Kidney epithelial cell (primary cell): ENCODE data around the gene PDIA5. TPM values are rescaled to one million over a fixed set of nuclear protein-coding genes. Genes with fewer than 3 reads are reported as not detected.

Experiments used
- DNase-seq: peaks from one replicate; pipeline ENCODE4 v3.0.0-alpha.2; 2010; ENCODE audit warnings: low read depth
- H3K27me3 ChIP-seq: 2 replicates; pipeline ENCODE4 v1.6.0; 2011; ENCODE audit warnings: low read length; ENCODE audit not compliant: control insufficient read depth, insufficient read depth
- H3K36me3 ChIP-seq: 2 replicates; pipeline ENCODE4 v1.5.1; 2011; ENCODE audit warnings: low read length; ENCODE audit not compliant: control insufficient read depth, insufficient read depth
- H3K4me3 ChIP-seq: 2 replicates; pipeline ENCODE4 v1.5.1; 2011; ENCODE audit warnings: low read depth, mild to moderate bottlenecking, control low read depth, low read length
- CTCF ChIP-seq: IDR thresholded peaks from 2 replicates; pipeline ENCODE4 v1.5.1; 2011; ENCODE audit warnings: mild to moderate bottlenecking, moderate library complexity, low read length, control low read depth, inconsistent platforms; ENCODE audit not compliant: insufficient read depth, poor library complexity, severe bottlenecking
- total RNA-seq: library from RNA; depleted of rRNA; stranded (reverse); fragments of >200 nt; gene quantifications from 2 replicates; pipeline ENCODE4 v1.2.3, GENCODE V29; 2015

Gene PDIA5
- total RNA-seq, 1 donor from 2014 or later, result 18.8 TPM

GRCh38 chr3:123092243-123092642 lies 25.4 kb downstream of the PDIA5 start:
- H3K4me3 ChIP-seq, result no peak overlapping the region

GRCh38 chr3:123093696-123094095 lies 26.9 kb downstream of the PDIA5 start:
- no peak for TF ChIP-seq CTCF
- H3K36me3 ChIP-seq, result peaks cover 1% of the 10 kb centered on the region
- DNase-seq, result no peak
- no peaks in the 10 kb centered on the region for H3K27me3 ChIP-seq
- H3K4me3 ChIP-seq, result no peak overlapping the region

More at GRCh38 chr3:123092243-123092642, 25.4 kb downstream of the PDIA5 start:
- peaks cover 1% of the 10 kb centered on the region for H3K36me3 ChIP-seq
- TF ChIP-seq CTCF, result no peak
- no peaks in the 10 kb centered on the region for H3K27me3 ChIP-seq
- no peak for DNase-seq

GRCh38 chr3:123094516-123095313 lies 27.9 kb downstream of the PDIA5 start:
- Histone ChIP-seq H3K4me3 (no peak overlapping the region), H3K36me3 (peaks cover 1% of the 10 kb centered on the region), H3K27me3 (no peaks in the 10 kb centered on the region)
- TF ChIP-seq CTCF, result no peak
- no peak for DNase-seq

- H3K4me3 ChIP-seq, result no peak overlapping the region
- peaks cover 1% of the 10 kb centered on the region for H3K36me3 ChIP-seq
- TF ChIP-seq CTCF, result no peak
- DNase-seq, result no peak
- H3K27me3 ChIP-seq, result no peaks in the 10 kb centered on the region
Observed at GRCh38 chr3:123096126-123096525, 29.3 kb downstream of the PDIA5 start.

- Histone ChIP-seq H3K4me3 (no peak overlapping the region), H3K27me3 (no peaks in the 10 kb centered on the region), H3K36me3 (peaks cover 1% of the 10 kb centered on the region)
- no peak for DNase-seq
- TF ChIP-seq CTCF, result no peak
Observed at GRCh38 chr3:123096731-123097130, 29.9 kb downstream of the PDIA5 start.
